Transverse colon (tissue), 4 donors: ENCODE results near the gene ELP6.

Experiments used
- EP300 ChIP-seq: sonication (generic); formaldehyde crosslinking; IDR thresholded peaks from one replicate; pipeline ENCODE4 v1.6.1; 2017; ENCODE audit warnings: antibody characterized with exemption, low read depth
- POLR2A ChIP-seq: fragments of 450-650 bp; IDR thresholded peaks from one replicate; pipeline ENCODE4 v1.6.1; 2016; ENCODE audit warnings: antibody characterized with exemption, mild to moderate bottlenecking, moderate library complexity
- POLR2AphosphoS5 ChIP-seq, 3 donors: sonication (generic); formaldehyde crosslinking; IDR thresholded peaks; one replicate each; pipeline ENCODE4 v1.6.1; 2016; ENCODE audit warnings: antibody characterized with exemption in 3 of 3
- TF ChIP-seq, protein P1 (sequence below), 5 experiments: fragments of 200-600 bp in 3 of 5; fragments of 450-650 bp in 2 of 5; sonication (generic) in 3 of 5; IDR thresholded peaks; 1 replicate in 2 of 5; 2 replicates in 3 of 5; pipeline ENCODE4 v1.5.1; 2016 to 2017; ENCODE audit warnings: antibody characterized with exemption in 5 of 5, inconsistent platforms in 3 of 5, mild to moderate bottlenecking in 2 of 5, moderate library complexity in 1 of 5

DNA sequence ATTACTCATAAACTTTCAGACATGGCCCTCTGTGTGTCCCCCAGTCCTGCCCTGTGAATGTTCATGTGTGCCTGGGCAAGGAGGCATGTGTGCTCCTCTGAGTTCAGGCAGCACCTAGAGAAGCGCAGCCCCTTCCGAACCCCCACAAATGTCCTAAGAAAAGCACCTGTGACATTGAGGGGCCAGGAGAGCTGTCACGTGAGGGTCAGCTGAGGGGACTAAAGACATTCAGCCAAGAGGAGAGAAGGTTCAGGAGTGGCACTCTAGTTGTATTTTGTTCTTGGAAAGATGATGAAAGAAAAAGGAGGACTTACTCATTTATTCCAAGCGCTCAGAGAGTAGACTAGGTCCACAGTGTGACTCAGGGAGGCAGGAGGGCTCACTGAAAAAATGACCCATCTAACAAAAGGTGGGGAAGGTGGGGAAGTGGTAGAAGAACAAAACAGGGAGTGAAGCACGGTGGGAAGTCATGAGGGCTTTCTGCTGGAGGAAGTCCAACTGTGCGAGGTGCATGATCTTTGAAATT is 28.1 kb upstream of the ELP6 start:
- TF ChIP-seq, protein P1, sequence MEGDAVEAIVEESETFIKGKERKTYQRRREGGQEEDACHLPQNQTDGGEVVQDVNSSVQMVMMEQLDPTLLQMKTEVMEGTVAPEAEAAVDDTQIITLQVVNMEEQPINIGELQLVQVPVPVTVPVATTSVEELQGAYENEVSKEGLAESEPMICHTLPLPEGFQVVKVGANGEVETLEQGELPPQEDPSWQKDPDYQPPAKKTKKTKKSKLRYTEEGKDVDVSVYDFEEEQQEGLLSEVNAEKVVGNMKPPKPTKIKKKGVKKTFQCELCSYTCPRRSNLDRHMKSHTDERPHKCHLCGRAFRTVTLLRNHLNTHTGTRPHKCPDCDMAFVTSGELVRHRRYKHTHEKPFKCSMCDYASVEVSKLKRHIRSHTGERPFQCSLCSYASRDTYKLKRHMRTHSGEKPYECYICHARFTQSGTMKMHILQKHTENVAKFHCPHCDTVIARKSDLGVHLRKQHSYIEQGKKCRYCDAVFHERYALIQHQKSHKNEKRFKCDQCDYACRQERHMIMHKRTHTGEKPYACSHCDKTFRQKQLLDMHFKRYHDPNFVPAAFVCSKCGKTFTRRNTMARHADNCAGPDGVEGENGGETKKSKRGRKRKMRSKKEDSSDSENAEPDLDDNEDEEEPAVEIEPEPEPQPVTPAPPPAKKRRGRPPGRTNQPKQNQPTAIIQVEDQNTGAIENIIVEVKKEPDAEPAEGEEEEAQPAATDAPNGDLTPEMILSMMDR (IDR thresholded peaks at IDR 0.05), result no peak
- no peak for TF ChIP-seq POLR2AphosphoS5 (IDR thresholded peaks at IDR 0.05)
- TF ChIP-seq POLR2A, result no peak
- TF ChIP-seq EP300, result no peak
